Calu3 (cell line): Measurements from ENCODE around the gene DIPK1A. TPM values are rescaled to one million over a fixed set of nuclear protein-coding genes. Genes with fewer than 3 reads are reported as not detected.
A peak's percentile ranks its signal among the peaks of the same experiment; 100 is the strongest.

Experiments
- BruUV-seq: library from RNA; stranded (reverse); fragments of 400-500 nt; replicated peaks from 2 replicates; lab custom pipeline; 2021; lab: Mats Ljungman, UMichigan
- CTCF ChIA-PET: fragments of 300-600 bp; sonication (Branson Sonifier 250); formaldehyde crosslinking; loops from one replicate; lab custom pipeline; 2022; ENCODE audit warnings: antibody characterized with exemption; lab: Charles Lee
- DNase-seq: peaks from one replicate; pipeline ENCODE4 v3.0.0; 2022
- H3K27ac Mint-ChIP-seq: one replicate; pipeline ENCODE4 v1.8.0; 2022; ENCODE audit warnings: mixed read lengths; ENCODE audit not compliant: unreplicated experiment
- H3K27me3 Mint-ChIP-seq: one replicate; pipeline ENCODE4 v1.8.0; 2022; ENCODE audit warnings: mixed read lengths; ENCODE audit not compliant: unreplicated experiment
- H3K36me3 Mint-ChIP-seq: one replicate; pipeline ENCODE4 v1.8.0; 2022; ENCODE audit warnings: mild to moderate bottlenecking, moderate library complexity, mixed read lengths; ENCODE audit not compliant: insufficient read depth, unreplicated experiment
- H3K4me1 Mint-ChIP-seq: one replicate; pipeline ENCODE4 v1.8.0; 2022; ENCODE audit warnings: mild to moderate bottlenecking, low read depth, mixed read lengths; ENCODE audit not compliant: unreplicated experiment
- H3K4me3 Mint-ChIP-seq: one replicate; pipeline ENCODE4 v1.8.0; 2022; ENCODE audit warnings: mild to moderate bottlenecking, low read depth, moderate library complexity, mixed read lengths; ENCODE audit not compliant: unreplicated experiment
- H3K9me3 Mint-ChIP-seq: one replicate; pipeline ENCODE4 v1.8.0; 2022; ENCODE audit warnings: low read depth, mixed read lengths; ENCODE audit not compliant: unreplicated experiment
- CTCF ChIP-seq: fragments of 200-600 bp; IDR thresholded peaks from one replicate; pipeline ENCODE4 v1.8.0; 2022; ENCODE audit warnings: antibody characterized with exemption; ENCODE audit not compliant: unreplicated experiment
- intact Hi-C: fragments of 100-400 bp; cut with micrococcal nuclease; formaldehyde crosslinking; loops from one replicate; pipeline ENCODE4 v1.10.0; 2022; ENCODE audit not compliant: unreplicated experiment
- total RNA-seq: library from RNA; stranded (reverse); gene quantifications from 2 replicates; pipeline ENCODE4 v1.2.3, GENCODE V29; 2022

Gene DIPK1A
- total RNA-seq, 1 experiment from 2014 or later, result 4.9 TPM

GRCh38 chr1:92961896-92962752, 862 bp upstream of the DIPK1A start:
- peaks cover 8% of the 10 kb centered on the region for H3K4me1 Mint-ChIP-seq
- H3K4me3 Mint-ChIP-seq, result peak overlapping the region; percentile 70
- BruUV-seq, result no TSS peak
- no peak for TF ChIP-seq CTCF
- intact Hi-C loops, result loop anchor here (2.0 kb wide), 1 partner anchor 33 kb away; no protein-coding TSS in a partner anchor
- H3K27me3 Mint-ChIP-seq, result no peaks in the 10 kb centered on the region
- H3K9me3 Mint-ChIP-seq, result no peaks in the 10 kb centered on the region
- H3K27ac Mint-ChIP-seq, result peak overlapping the region; percentile 14
- DNase-seq, result peak; percentile 18
- CTCF ChIA-PET, result interaction anchor here (0.5 to 1.5 kb wide), 7 partner anchors 11 to 39 kb away, joined by 3 to 9 read pairs (median 4); no protein-coding TSS in a partner anchor
- peaks cover 18% of the 10 kb centered on the region for H3K36me3 Mint-ChIP-seq

GRCh38 chr1:92960395-92961130, 699 bp downstream of the DIPK1A start:
- H3K27ac Mint-ChIP-seq, result peak overlapping the region; percentile 31
- intact Hi-C loops, result loop anchor here (1.0 to 2.0 kb wide), 2 partner anchors 34 to 101 kb away; no protein-coding TSS in a partner anchor
- H3K36me3 Mint-ChIP-seq, result peaks cover 18% of the 10 kb centered on the region
- CTCF ChIA-PET, result interaction anchor here (0.6 to 1.5 kb wide), 10 partner anchors 15 to 129 kb away, joined by 3 to 7 read pairs (median 4); partner anchors contain the start of gene RPL5
- BruUV-seq, result no TSS peak
- DNase-seq, result peak; percentile 64
- no peaks in the 10 kb centered on the region for H3K9me3 Mint-ChIP-seq
- H3K27me3 Mint-ChIP-seq, result no peaks in the 10 kb centered on the region
- peak overlapping the region; percentile 70 for H3K4me3 Mint-ChIP-seq
- peak; percentile 47 for TF ChIP-seq CTCF
- peaks cover 8% of the 10 kb centered on the region for H3K4me1 Mint-ChIP-seq

DNA sequence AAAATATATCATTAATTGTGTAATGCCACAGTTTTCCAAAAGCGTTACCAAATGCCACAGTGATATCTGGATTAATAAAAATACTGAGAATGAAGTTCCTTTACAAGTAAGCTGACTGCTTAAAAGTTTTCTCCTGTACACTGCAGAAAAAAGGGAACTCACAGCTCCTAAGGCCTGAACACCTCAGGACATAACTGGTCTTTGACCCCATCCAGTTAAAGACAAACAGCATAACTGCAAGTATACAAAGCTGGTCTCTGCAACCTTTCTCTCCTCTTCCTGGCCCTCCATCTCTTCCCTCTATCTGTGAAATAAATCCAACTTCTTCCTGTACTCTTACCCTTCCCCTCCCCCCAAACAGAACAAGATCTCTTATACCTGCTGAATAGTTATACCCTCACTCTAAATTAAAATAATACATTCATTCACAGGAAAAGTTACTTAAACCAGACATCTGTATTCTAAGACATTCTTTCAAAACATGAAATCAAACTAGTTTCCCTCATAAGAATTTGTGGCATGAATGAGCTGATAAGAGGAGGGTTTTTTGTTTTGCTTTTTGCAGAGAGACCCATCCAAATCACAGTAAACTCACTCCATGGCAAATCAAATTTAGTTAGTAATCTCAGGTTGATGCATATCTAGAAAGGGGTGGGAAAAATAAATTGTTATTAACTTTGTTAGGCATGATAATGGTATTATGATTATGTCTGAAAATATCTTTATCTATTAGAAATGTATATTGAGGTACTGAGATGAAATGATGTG, 2.9 kb downstream of the DIPK1A start:
- TF ChIP-seq CTCF, result no peak
- DNase-seq, result no peak
- no peak overlapping the region for H3K4me3 Mint-ChIP-seq
- H3K27me3 Mint-ChIP-seq, result no peaks in the 10 kb centered on the region
- intact Hi-C loops, result no loop called here
- CTCF ChIA-PET, result interaction anchor here (0.5 kb wide), 1 partner anchor 1030 kb away, joined by 3 read pairs; no protein-coding TSS in a partner anchor
- no TSS peak for BruUV-seq
- H3K36me3 Mint-ChIP-seq, result peaks cover 18% of the 10 kb centered on the region
- H3K27ac Mint-ChIP-seq, result no peak overlapping the region
- no peaks in the 10 kb centered on the region for H3K9me3 Mint-ChIP-seq
- H3K4me1 Mint-ChIP-seq, result peaks cover 8% of the 10 kb centered on the region
